Vagina (tissue), 2 donors: ENCODE results near the gene RC3H2. TPM values are rescaled to one million over a fixed set of nuclear protein-coding genes. Genes with fewer than 3 reads are reported as not detected.

ENCODE experiments used
- DNase-seq, 2 donors: peaks; one replicate each; pipeline ENCODE4 v3.0.0-alpha.2; 2017; ENCODE audit errors: extremely low spot score in 2 of 2
- H3K27ac ChIP-seq: fragments of 200-600 bp; sonication (generic); one replicate; pipeline ENCODE4 v1.5.1; 2019
- H3K27me3 ChIP-seq: fragments of 200-600 bp; sonication (generic); one replicate; pipeline ENCODE4 v1.5.1; 2019
- H3K36me3 ChIP-seq, 2 donors: fragments of 200-600 bp; sonication (generic); one replicate each; pipeline ENCODE4 v1.5.1; 2017 to 2019
- H3K4me1 ChIP-seq: fragments of 200-600 bp; sonication (generic); one replicate; pipeline ENCODE4 v1.5.1; 2019
- H3K4me3 ChIP-seq, 2 donors: fragments of 200-600 bp; sonication (generic); 1 replicate in 1 of 2; 2 replicates in 1 of 2; pipeline ENCODE4 v1.5.1; 2016 to 2019
- H3K9me3 ChIP-seq: fragments of 200-600 bp; sonication (generic); one replicate; pipeline ENCODE4 v1.5.1; 2019
- CTCF ChIP-seq, 3 experiments: fragments of 450-650 bp in 2 of 3; fragments of 200-600 bp in 1 of 3; sonication (generic) in 1 of 3; IDR thresholded peaks; one replicate each; pipeline ENCODE4 v1.5.1; 2017 to 2019; ENCODE audit warnings: antibody characterized with exemption in 3 of 3, mild to moderate bottlenecking in 2 of 3, moderate library complexity in 2 of 3
- POLR2A ChIP-seq, 2 donors: fragments of 450-650 bp; IDR thresholded peaks; one replicate each; pipeline ENCODE4 v1.6.1; 2017; ENCODE audit warnings: antibody characterized with exemption in 2 of 2, mild to moderate bottlenecking in 2 of 2, moderate library complexity in 2 of 2
- POLR2AphosphoS5 ChIP-seq, 2 donors: sonication (generic); formaldehyde crosslinking; IDR thresholded peaks; one replicate each; pipeline ENCODE4 v1.9.0; 2017; ENCODE audit warnings: antibody characterized with exemption in 2 of 2, mild to moderate bottlenecking in 2 of 2, low read depth in 1 of 2; ENCODE audit not compliant: insufficient read depth in 1 of 2
- intact Hi-C: fragments of 100-400 bp; cut with DNase I; formaldehyde crosslinking; loops from one replicate; pipeline ENCODE4 v1.15.1; 2023
- total RNA-seq: library from RNA; depleted of rRNA; stranded (reverse); fragments of >200 nt; gene quantifications from one replicate; pipeline ENCODE4 v1.2.3, GENCODE V29; 2016

RC3H2 gene
- total RNA-seq, 1 donor from 2014 or later: 37.6 TPM

GRCh38 chr9:122820490-122820845 is 84.7 kb downstream of the RC3H2 start:
- Histone ChIP-seq H3K27me3 (no peaks in the 10 kb centered on the region), H3K9me3 (no peaks in the 10 kb centered on the region), H3K36me3 (peaks cover 3 to 27% of the 10 kb centered on the region in 2 donors), H3K4me1 (peaks cover 7% of the 10 kb centered on the region), H3K27ac (peak overlapping the region; percentile 10), H3K4me3 (no peak overlapping the region)
- intact Hi-C loops: no loop called here
- no peak for DNase-seq
- TF ChIP-seq CTCF (IDR thresholded peaks at IDR 0.05) (no peak), POLR2AphosphoS5 (IDR thresholded peaks at IDR 0.05; ENCODE audit: insufficient read depth in 1 of 2, low read depth in 1 of 2) (no peak), POLR2A (IDR thresholded peaks at IDR 0.05) (no peak)

- H3K9me3 ChIP-seq: no peaks in the 10 kb centered on the region
- no peak overlapping the region for H3K4me3 ChIP-seq
- no peaks in the 10 kb centered on the region for H3K27me3 ChIP-seq
- peak in 1 of 2 donors; percentile 87 for DNase-seq
- H3K4me1 ChIP-seq: peaks cover 2% of the 10 kb centered on the region
- H3K36me3 ChIP-seq: peaks cover 0 to 27% of the 10 kb centered on the region in 2 donors
- H3K27ac ChIP-seq: peak overlapping the region; percentile 10
- intact Hi-C loops: no loop called here
- TF ChIP-seq POLR2AphosphoS5 (IDR thresholded peaks at IDR 0.05; ENCODE audit: insufficient read depth in 1 of 2, low read depth in 1 of 2): no peak
- TF ChIP-seq CTCF (IDR thresholded peaks at IDR 0.05): no peak
- TF ChIP-seq POLR2A (IDR thresholded peaks at IDR 0.05): no peak
Measured at GRCh38 chr9:122819791-122820489, 85.2 kb downstream of the RC3H2 start.

- Histone ChIP-seq H3K27me3 (no peaks in the 10 kb centered on the region), H3K4me3 (no peak overlapping the region), H3K27ac (no peak overlapping the region), H3K4me1 (no peaks in the 10 kb centered on the region), H3K36me3 (peaks cover 0 to 27% of the 10 kb centered on the region in 2 donors), H3K9me3 (no peaks in the 10 kb centered on the region)
- TF ChIP-seq CTCF (IDR thresholded peaks at IDR 0.05): no peak
- no peak for TF ChIP-seq POLR2AphosphoS5 (IDR thresholded peaks at IDR 0.05; ENCODE audit: insufficient read depth in 1 of 2, low read depth in 1 of 2)
- TF ChIP-seq POLR2A (IDR thresholded peaks at IDR 0.05): no peak
- DNase-seq: peak in 1 of 2 donors; percentile 55
- intact Hi-C loops: no loop called here
Measured at GRCh38 chr9:122819326-122819725, 85.8 kb downstream of the RC3H2 start.

GRCh38 chr9:122816163-122816867 is 88.8 kb downstream of the RC3H2 start:
- intact Hi-C loops: no loop called here
- Histone ChIP-seq H3K4me3 (no peak overlapping the region), H3K36me3 (peaks cover 0 to 14% of the 10 kb centered on the region in 2 donors), H3K9me3 (no peaks in the 10 kb centered on the region), H3K4me1 (no peaks in the 10 kb centered on the region), H3K27me3 (no peaks in the 10 kb centered on the region), H3K27ac (peak overlapping the region; percentile 27)
- TF ChIP-seq CTCF (IDR thresholded peaks at IDR 0.05) (no peak), POLR2AphosphoS5 (IDR thresholded peaks at IDR 0.05; ENCODE audit: insufficient read depth in 1 of 2, low read depth in 1 of 2) (peak in 1 of 2 donors; percentile 14)
- DNase-seq: peak in 1 of 2 donors; percentile 84

- TF ChIP-seq POLR2AphosphoS5 (IDR thresholded peaks at IDR 0.05; ENCODE audit: insufficient read depth in 1 of 2, low read depth in 1 of 2) (no peak), POLR2A (IDR thresholded peaks at IDR 0.05) (no peak), CTCF (IDR thresholded peaks at IDR 0.05) (no peak)
- H3K4me3 ChIP-seq: no peak overlapping the region
- H3K27ac ChIP-seq: peak overlapping the region; percentile 27
- intact Hi-C loops: no loop called here
- no peaks in the 10 kb centered on the region for H3K27me3 ChIP-seq
- no peaks in the 10 kb centered on the region for H3K4me1 ChIP-seq
- no peaks in the 10 kb centered on the region for H3K9me3 ChIP-seq
- H3K36me3 ChIP-seq: peaks cover 0 to 14% of the 10 kb centered on the region in 2 donors
- DNase-seq: no peak
Measured at GRCh38 chr9:122815544-122815943, 89.6 kb downstream of the RC3H2 start.
